ENCODE results near the gene CERCAM.

- TF ChIP-seq, protein P1, sequence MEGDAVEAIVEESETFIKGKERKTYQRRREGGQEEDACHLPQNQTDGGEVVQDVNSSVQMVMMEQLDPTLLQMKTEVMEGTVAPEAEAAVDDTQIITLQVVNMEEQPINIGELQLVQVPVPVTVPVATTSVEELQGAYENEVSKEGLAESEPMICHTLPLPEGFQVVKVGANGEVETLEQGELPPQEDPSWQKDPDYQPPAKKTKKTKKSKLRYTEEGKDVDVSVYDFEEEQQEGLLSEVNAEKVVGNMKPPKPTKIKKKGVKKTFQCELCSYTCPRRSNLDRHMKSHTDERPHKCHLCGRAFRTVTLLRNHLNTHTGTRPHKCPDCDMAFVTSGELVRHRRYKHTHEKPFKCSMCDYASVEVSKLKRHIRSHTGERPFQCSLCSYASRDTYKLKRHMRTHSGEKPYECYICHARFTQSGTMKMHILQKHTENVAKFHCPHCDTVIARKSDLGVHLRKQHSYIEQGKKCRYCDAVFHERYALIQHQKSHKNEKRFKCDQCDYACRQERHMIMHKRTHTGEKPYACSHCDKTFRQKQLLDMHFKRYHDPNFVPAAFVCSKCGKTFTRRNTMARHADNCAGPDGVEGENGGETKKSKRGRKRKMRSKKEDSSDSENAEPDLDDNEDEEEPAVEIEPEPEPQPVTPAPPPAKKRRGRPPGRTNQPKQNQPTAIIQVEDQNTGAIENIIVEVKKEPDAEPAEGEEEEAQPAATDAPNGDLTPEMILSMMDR (conservative IDR thresholded peaks at IDR 0.05; ENCODE audit: low read length) = no peak
- TF ChIP-seq EZH2phosphoT487 (IDR thresholded peaks at IDR 0.05; ENCODE audit: borderline replicate concordance) = no peak
Measured at GRCh38 chr9:128384801-128385495, 35.7 kb upstream of the CERCAM start.
